LNCaP clone FGC (cell line): ENCODE data around the gene FRZB.

ENCODE experiments used
- DNase-seq: peaks from one replicate; pipeline ENCODE4 v3.0.0-alpha.2; 2011; ENCODE audit warnings: low read depth
- H3K4me3 ChIP-seq: 2 replicates; pipeline ENCODE4 v1.5.1; 2011; ENCODE audit warnings: mild to moderate bottlenecking, low read depth, low read length, control low read depth
- TF ChIP-seq, protein P1 (sequence below): IDR thresholded peaks from 2 replicates; pipeline ENCODE4 v1.5.1; 2012; ENCODE audit warnings: mild to moderate bottlenecking; ENCODE audit not compliant: control insufficient read depth, insufficient read depth; ENCODE audit errors: extremely low read depth

The FRZB gene, protein sequence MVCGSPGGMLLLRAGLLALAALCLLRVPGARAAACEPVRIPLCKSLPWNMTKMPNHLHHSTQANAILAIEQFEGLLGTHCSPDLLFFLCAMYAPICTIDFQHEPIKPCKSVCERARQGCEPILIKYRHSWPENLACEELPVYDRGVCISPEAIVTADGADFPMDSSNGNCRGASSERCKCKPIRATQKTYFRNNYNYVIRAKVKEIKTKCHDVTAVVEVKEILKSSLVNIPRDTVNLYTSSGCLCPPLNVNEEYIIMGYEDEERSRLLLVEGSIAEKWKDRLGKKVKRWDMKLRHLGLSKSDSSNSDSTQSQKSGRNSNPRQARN

DNA sequence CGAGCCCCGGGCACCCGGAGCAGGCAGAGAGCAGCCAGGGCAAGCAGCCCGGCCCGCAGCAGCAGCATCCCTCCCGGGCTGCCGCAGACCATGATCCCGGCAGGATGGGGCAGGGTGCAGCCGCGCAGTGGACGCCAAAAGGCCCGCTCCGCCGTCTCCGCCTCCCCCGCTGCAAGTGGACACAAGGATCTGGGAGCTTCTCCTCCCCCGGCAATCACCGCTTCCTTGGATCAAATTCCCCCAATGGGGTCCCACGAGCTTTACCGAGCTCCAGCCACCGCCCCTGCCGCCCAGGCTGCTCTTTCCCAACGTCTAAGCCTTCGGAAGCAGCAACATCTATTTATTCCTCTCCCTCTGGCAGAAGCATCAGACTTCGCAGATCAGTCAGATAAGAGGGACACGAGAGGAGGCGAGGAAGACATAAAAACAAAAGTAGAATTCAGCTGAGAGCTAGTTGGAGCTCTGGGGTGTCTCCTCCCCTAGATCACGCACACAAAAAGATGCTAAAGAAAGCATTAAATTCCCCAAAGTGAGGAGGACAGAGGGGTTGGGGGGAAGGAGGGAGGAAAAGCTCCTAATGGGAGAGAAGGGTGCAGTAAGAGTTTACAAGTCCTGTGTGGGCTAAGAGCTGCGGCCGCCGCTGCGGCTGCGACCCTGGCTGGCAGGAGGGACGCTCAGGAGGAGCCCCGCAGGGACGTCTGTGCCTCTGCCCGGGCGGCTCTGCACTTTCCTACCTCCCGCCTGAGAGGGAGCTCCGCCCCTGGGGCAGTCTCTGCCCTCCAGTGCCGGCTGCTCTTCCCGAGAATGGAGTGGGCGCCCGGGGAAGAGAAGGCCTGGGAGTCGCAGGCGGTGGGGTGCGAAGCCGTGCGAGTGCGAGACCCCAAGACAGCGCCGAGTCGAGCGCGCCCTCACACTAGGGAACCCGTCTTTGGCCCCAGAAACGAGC, at the start of gene FRZB:
FRZB (minus strand) TSS at position 177 of the 946 bp plus-strand sequence; CDS start at position 92, 85 bp downstream.
- DNase-seq = no peak
- no peak within 1 kb of the TSS for H3K4me3 ChIP-seq
- TF ChIP-seq, protein P1, sequence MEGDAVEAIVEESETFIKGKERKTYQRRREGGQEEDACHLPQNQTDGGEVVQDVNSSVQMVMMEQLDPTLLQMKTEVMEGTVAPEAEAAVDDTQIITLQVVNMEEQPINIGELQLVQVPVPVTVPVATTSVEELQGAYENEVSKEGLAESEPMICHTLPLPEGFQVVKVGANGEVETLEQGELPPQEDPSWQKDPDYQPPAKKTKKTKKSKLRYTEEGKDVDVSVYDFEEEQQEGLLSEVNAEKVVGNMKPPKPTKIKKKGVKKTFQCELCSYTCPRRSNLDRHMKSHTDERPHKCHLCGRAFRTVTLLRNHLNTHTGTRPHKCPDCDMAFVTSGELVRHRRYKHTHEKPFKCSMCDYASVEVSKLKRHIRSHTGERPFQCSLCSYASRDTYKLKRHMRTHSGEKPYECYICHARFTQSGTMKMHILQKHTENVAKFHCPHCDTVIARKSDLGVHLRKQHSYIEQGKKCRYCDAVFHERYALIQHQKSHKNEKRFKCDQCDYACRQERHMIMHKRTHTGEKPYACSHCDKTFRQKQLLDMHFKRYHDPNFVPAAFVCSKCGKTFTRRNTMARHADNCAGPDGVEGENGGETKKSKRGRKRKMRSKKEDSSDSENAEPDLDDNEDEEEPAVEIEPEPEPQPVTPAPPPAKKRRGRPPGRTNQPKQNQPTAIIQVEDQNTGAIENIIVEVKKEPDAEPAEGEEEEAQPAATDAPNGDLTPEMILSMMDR = no peak

DNA sequence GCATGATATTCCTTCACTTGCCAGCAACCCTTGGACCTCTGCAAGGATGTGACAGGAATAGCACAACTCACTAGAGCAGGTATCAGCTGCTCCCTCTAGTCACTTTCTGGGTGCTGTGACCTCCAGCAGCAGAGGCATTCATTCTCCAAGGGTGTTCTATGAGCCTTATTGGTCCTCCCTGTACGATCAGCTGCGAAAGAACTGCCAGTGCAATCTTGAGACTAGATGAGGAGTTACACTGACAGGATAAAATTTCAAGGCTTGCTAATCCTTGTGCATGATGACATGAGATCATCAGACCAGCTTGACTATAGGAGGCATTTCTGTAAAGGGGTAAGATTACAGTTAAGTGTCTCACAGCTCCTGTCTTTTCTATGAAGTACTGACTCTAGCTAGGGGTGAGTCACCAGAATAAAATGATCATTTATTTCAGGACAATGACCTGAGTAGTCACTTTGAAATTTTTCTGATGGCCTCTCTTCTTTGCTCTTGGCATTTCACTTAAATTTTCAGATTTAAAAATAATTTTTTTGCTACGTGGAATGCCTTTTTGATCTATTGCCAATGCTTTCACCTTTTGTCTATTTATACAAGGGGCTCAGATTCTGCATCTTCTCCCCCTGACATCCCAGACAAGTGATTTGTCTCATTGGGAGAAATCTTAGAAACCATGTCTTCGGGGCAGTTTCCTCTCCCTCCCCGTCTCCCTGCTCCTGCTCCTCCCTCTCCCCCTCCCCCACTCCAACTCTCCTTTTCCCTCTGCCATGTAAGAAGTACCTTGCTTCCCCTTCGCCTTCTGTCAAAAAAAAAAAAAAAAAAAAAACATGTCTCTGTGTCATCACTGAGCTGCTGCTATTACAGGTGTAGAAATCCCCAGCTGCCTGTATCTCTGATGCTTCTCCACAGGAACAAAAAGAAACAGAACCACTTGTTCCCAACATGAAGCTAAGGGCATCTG, 49.2 kb upstream of the FRZB start:
- DNase-seq = no peak
- no peak overlapping the region for H3K4me3 ChIP-seq
- TF ChIP-seq, protein P1 = no peak

DNA sequence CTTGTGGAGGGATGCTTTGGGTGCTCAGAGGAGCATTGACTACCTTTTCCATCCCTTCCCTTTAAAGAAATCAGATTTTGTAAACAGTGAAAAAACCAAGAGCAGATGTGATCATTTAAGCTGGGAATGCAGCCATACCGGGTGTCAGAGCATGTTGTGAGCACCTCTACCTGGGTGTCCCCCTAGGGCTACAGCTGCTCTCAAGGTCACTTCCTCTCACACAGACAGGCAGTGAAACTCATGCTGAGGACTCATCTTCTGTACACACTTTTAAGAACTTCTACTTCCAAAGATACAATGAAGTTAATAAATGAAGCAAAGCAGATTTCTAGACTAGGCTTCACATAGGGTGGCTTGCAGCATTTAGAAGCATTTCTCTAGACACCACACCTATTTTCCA, 48.4 kb upstream of the FRZB start:
- TF ChIP-seq, protein P1 = no peak
- DNase-seq = no peak
- H3K4me3 ChIP-seq = no peak overlapping the region

DNA sequence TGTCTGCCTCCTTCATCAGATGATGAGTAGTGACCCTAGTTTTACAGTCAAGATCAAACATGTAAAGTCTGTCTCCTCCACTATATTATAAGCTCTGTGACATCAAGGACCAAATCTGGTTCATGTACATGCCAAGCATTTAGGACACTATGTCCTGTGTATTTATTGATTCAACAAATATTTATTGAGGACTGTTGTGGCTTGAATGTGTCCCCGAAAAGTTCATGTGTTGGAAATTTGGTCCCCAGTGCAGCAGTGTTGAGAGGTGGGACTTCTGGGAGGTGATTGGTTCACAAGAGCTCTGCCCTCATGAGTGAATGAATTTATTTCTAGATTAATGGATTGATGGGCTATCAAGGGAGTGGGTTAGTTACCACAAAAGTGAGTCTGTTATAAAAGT, 46.6 kb upstream of the FRZB start:
- TF ChIP-seq, protein P1 = no peak
- DNase-seq = no peak
- no peak overlapping the region for H3K4me3 ChIP-seq

DNA sequence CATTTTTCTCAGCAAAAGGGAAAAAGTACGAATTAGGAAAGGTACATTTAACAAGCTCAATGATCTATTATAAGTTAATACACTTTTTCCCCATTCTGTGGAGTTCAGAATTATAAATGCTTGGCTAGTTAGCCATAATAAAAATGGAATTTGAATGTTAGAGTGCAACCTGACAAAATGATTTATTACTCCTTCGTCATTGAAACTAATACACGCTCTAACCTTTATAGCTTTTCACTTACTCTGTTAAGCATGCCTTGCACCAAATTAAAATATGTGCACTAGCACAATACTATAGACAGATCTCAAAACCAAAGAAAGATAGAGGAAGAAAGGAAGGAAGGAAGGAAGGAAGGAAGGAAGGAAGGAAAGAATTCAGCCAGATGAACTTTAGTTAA, 46.1 kb upstream of the FRZB start:
- TF ChIP-seq, protein P1 = no peak
- no peak overlapping the region for H3K4me3 ChIP-seq
- DNase-seq = no peak

DNA sequence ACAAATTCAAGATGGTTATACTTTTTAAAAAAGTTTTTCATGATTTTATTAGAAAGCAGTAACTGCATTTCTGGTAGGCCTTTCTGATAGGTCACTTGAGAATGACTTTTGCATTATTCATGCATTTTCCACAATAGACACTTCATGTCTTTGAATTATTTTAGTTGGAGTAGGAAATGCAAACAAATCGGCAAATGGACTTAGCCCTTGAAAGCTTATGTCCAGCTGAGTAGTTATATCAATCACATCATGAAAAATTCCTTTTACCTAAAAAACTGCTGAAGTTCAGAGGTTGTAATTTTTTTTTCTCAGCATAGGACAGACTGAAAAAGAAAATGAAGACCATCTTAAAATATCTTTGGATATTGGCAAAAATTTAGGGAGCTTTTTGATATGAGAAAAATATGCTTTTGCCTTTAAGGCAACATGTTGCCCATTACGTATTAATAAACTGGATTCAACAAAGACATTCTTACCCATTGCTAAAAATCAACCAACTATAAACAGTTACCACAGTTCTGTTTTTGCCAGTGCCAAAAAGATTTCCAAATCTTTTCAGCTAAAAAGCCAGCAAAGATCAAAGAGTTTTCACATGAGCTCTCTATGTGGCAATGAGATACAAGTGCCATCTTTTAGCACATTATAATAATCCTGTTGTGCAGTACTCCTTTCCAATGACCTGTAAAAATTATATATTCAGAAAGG, 45.5 kb upstream of the FRZB start:
- no peak overlapping the region for H3K4me3 ChIP-seq
- DNase-seq = no peak
- TF ChIP-seq, protein P1 = no peak
